ENCODE results near the gene FAF1.

DNA sequence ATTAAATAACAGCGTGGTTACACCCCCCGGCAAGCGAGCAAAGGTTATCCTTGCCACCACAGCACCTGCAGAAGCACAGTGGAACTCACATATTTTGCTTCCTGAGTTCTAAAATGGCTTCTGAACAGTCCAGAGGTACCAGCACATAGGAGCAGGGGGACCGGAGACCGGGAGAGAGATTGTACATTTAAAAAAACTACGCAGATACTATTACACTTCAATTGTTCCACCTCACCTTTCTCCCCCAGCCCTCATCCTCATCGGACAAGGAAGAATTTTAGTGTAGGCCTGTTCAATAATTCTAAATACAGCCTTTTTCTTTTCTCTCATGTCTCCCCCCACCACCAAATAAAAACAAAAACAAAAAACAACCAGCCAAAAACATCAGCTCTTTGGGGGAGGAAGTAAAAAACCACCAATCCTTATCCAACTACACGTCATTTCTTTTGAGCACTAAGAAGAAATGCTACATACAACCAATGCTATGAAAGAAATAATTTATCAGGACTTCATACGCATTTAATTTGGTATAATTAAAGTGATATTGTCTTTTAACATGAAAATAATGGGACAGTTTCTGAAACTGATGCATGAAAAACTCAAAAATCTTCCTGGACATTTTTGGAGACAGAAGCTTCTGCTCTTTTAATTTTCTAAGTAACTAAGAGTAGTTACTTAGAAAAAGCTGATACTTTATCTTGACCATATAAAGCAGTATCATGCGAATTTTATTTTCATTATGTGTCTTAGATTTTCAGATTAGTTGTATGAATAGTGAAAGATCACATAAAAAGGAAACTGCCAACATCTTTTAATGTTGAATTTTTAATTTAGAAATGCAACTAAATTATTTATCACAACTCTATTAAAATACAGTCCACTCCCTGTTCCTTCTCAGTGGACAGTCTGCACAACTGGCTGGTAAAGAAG lies 19.1 kb upstream of the FAF1 start:
- TF ChIP-seq CTCF (IDR thresholded peaks at IDR 0.05), result no peak
- no peak for TF ChIP-seq POLR2A (IDR thresholded peaks at IDR 0.05)
